H1 (cell line): Measurements from ENCODE around the gene CEBPG. TPM values are rescaled to one million over a fixed set of nuclear protein-coding genes. Genes with fewer than 3 reads are reported as not detected.

Experiments
- CTCF ChIA-PET: fragments of 300-600 bp; sonication (Branson Sonifier 250); formaldehyde crosslinking; loops from one replicate; lab custom pipeline; 2021; ENCODE audit not compliant: partially characterized antibody; lab: Charles Lee
- POLR2A ChIA-PET: fragments of 300-600 bp; sonication (Branson Sonifier 250); formaldehyde crosslinking; loops from one replicate; lab custom pipeline; 2021; ENCODE audit warnings: inconsistent platforms; ENCODE audit not compliant: partially characterized antibody; lab: Charles Lee
- DNase-seq, 2 experiments: peaks; one replicate each; pipeline versions ENCODE4 v3.0.0 to v3.0.0-alpha.2; 2010 to 2022; ENCODE audit warnings: low spot score in 2 of 2, low read depth in 1 of 2, mixed read lengths in 1 of 2
- FAIRE-seq: peaks from 2 replicates; lab custom pipeline; 2011; peaks lifted over from hg19 to GRCh38; lab: Jason Lieb, UNC
- H2AFZ ChIP-seq: 2 replicates; pipeline ENCODE4 v1.8.1; 2012; ENCODE audit warnings: low read length, inconsistent platforms
- H2AK5ac ChIP-seq: 2 replicates; pipeline ENCODE4 v1.6.1; 2013; ENCODE audit warnings: low read depth, low read length
- H2BK120ac ChIP-seq: replicated peaks from 2 replicates; pipeline ENCODE3; 2013; ENCODE audit warnings: low read depth, low read length, inconsistent platforms
- H2BK12ac ChIP-seq: 2 replicates; pipeline ENCODE4 v1.6.1; 2013; ENCODE audit warnings: low read depth, low read length
- H2BK15ac ChIP-seq: 2 replicates; pipeline ENCODE4 v1.6.1; 2013; ENCODE audit warnings: low read length
- H2BK20ac ChIP-seq: 2 replicates; pipeline ENCODE4 v1.6.1; 2013; ENCODE audit warnings: low read length
- H2BK5ac ChIP-seq: 2 replicates; pipeline ENCODE4 v1.6.1; 2013; ENCODE audit warnings: low read depth, low read length
- H3K14ac ChIP-seq: 2 replicates; pipeline ENCODE4 v1.6.1; 2013; ENCODE audit warnings: inconsistent platforms; ENCODE audit not compliant: insufficient read length
- H3K18ac ChIP-seq: 2 replicates; pipeline ENCODE4 v1.6.1; 2013; ENCODE audit warnings: low read length; ENCODE audit errors: extremely low read depth
- H3K23ac ChIP-seq: 2 replicates; pipeline ENCODE4 v1.6.1; 2013; ENCODE audit warnings: inconsistent platforms; ENCODE audit not compliant: insufficient read length
- H3K23me2 ChIP-seq: 2 replicates; pipeline ENCODE4 v1.6.1; 2013; ENCODE audit warnings: low read depth, low read length
- H3K27ac ChIP-seq: 2 replicates; pipeline ENCODE4 v1.6.1; 2011; ENCODE audit warnings: low read depth, low read length, inconsistent platforms
- H3K27me3 ChIP-seq, 4 experiments: replicated peaks in 1 of 4; 1 replicate in 1 of 4; 2 replicates in 3 of 4; pipeline versions ENCODE4 v1.6.1 to v1.8.1; 2011 to 2013; ENCODE audit warnings: low read length in 3 of 4, mild to moderate bottlenecking in 3 of 4, inconsistent platforms in 2 of 4, mixed read lengths in 2 of 4, moderate library complexity in 1 of 4; ENCODE audit not compliant: control insufficient read depth in 3 of 4, insufficient read depth in 3 of 4; ENCODE audit errors: extremely low read depth in 1 of 4
- H3K36me3 ChIP-seq, 4 experiments: 2 replicates each; pipeline versions ENCODE4 v1.6.1 to v1.8.1; 2011 to 2013; ENCODE audit warnings: mild to moderate bottlenecking in 4 of 4, low read length in 3 of 4, moderate library complexity in 2 of 4, control low read depth in 1 of 4, inconsistent platforms in 1 of 4; ENCODE audit not compliant: insufficient read depth in 4 of 4, control insufficient read depth in 2 of 4
- H3K4ac ChIP-seq: replicated peaks from 2 replicates; pipeline ENCODE3; 2013; ENCODE audit warnings: low read length, low read depth, mixed read lengths, inconsistent platforms; ENCODE audit not compliant: insufficient read length
- H3K4me1 ChIP-seq, 4 experiments: replicated peaks in 1 of 4; 1 replicate in 1 of 4; 2 replicates in 3 of 4; pipeline versions ENCODE4 v1.6.1 to v1.8.1; 2011 to 2013; ENCODE audit warnings: low read length in 3 of 4, inconsistent platforms in 2 of 4, mixed read lengths in 1 of 4; ENCODE audit not compliant: insufficient read depth in 4 of 4, control insufficient read depth in 3 of 4
- H3K4me2 ChIP-seq, 2 experiments: 2 replicates each; pipeline versions ENCODE4 v1.6.1 to v1.8.1; 2011 to 2013; ENCODE audit warnings: low read depth in 2 of 2, low read length in 2 of 2, control low read depth in 1 of 2, inconsistent platforms in 1 of 2, mild to moderate bottlenecking in 1 of 2; ENCODE audit not compliant: insufficient read depth in 1 of 2
- H3K4me3 ChIP-seq, 4 experiments: fragments of 200-600, 300-600 bp in 1 of 4; sonication (generic), shearing (Covaris generic), sonication (Bioruptor Twin) in 1 of 4; 2 replicates each; pipeline versions ENCODE4 v1.5.1 to v1.8.1; 2011 to 2016; ENCODE audit warnings: low read length in 4 of 4, low read depth in 3 of 4, control low read depth in 2 of 4, inconsistent platforms in 2 of 4, mild to moderate bottlenecking in 2 of 4, mixed read lengths in 1 of 4, moderate library complexity in 1 of 4; ENCODE audit not compliant: insufficient read depth in 2 of 4; ENCODE audit errors: extremely low read depth in 1 of 4
- H3K56ac ChIP-seq: replicated peaks from 2 replicates; pipeline ENCODE3; 2013; ENCODE audit warnings: low read depth, mild to moderate bottlenecking, mixed read lengths, low read length, inconsistent platforms; ENCODE audit not compliant: insufficient read length
- H3K79me1 ChIP-seq: 2 replicates; pipeline ENCODE4 v1.6.1; 2013; ENCODE audit warnings: low read depth, low read length, control low read depth
- H3K79me2 ChIP-seq, 2 experiments: 2 replicates each; pipeline versions ENCODE4 v1.6.1 to v1.8.1; 2012 to 2013; ENCODE audit warnings: low read length in 2 of 2, mild to moderate bottlenecking in 2 of 2, inconsistent platforms in 1 of 2; ENCODE audit not compliant: insufficient read depth in 2 of 2, control insufficient read depth in 1 of 2
- H3K9ac ChIP-seq, 4 experiments: replicated peaks in 1 of 4; 1 replicate in 1 of 4; 2 replicates in 3 of 4; pipeline versions ENCODE4 v1.6.1 to v1.8.1; 2011 to 2013; ENCODE audit warnings: low read depth in 3 of 4, low read length in 3 of 4, control low read depth in 2 of 4, mild to moderate bottlenecking in 2 of 4, moderate library complexity in 2 of 4, inconsistent platforms in 1 of 4; ENCODE audit errors: extremely low read depth in 1 of 4
- H3K9me3 ChIP-seq, 2 experiments: 2 replicates each; pipeline versions ENCODE4 v1.6.1 to v1.8.1; 2012 to 2013; ENCODE audit warnings: mild to moderate bottlenecking in 2 of 2, moderate library complexity in 2 of 2, control low read depth in 1 of 2, inconsistent platforms in 1 of 2, low read depth in 1 of 2, low read length in 1 of 2, mixed read lengths in 1 of 2; ENCODE audit not compliant: insufficient read depth in 2 of 2
- H4K20me1 ChIP-seq, 2 experiments: replicated peaks in 1 of 2; 2 replicates each; pipeline versions ENCODE3 to v1.8.1; 2011 to 2013; ENCODE audit warnings: inconsistent platforms in 2 of 2, low read length in 2 of 2, mild to moderate bottlenecking in 1 of 2; ENCODE audit not compliant: insufficient read depth in 2 of 2, control insufficient read depth in 1 of 2
- H4K5ac ChIP-seq: 2 replicates; pipeline ENCODE4 v1.6.1; 2013; ENCODE audit warnings: low read length, low read depth, mixed read lengths, inconsistent platforms; ENCODE audit not compliant: insufficient read length
- H4K8ac ChIP-seq: 2 replicates; pipeline ENCODE4 v1.8.0; 2013; ENCODE audit warnings: mild to moderate bottlenecking, moderate library complexity, low read length, inconsistent platforms; ENCODE audit not compliant: insufficient read depth; ENCODE audit errors: extremely low read depth
- H4K91ac ChIP-seq: replicated peaks from 2 replicates; pipeline ENCODE3; 2013; ENCODE audit warnings: low read length, mixed read lengths, inconsistent platforms; ENCODE audit not compliant: insufficient read length
- KDM1A ChIP-seq: fragments of 200-600, 300-600 bp; sonication (generic); IDR thresholded peaks from 2 replicates; pipeline ENCODE4 v1.7.1; 2016; ENCODE audit warnings: mild to moderate bottlenecking, low read length, borderline replicate concordance
- ZNF274 ChIP-seq: IDR thresholded peaks from 2 replicates; pipeline ENCODE4 v1.7.0; 2012; ENCODE audit warnings: low read length, borderline replicate concordance; ENCODE audit errors: extremely low read depth
- WGBS, 2 experiments: shearing (Covaris generic) in 1 of 2; methylation state at CpG; one replicate each; pipeline versions ENCODE4 v1.1.6 to v1.1.7; 2013 to 2015; ENCODE audit warnings: low lambda C conversion rate in 2 of 2, mixed read lengths in 2 of 2, inconsistent platforms in 1 of 2, low coverage in 1 of 2, missing lambda C conversion rate in 1 of 2; ENCODE audit not compliant: insufficient replicate concordance in 2 of 2, insufficient coverage in 1 of 2, insufficient read length in 1 of 2; ENCODE audit errors: extremely low coverage in 1 of 2, missing lambda C conversion rate in 1 of 2; 5-methylcytosine and 5-hydroxymethylcytosine counted together
- polyA plus RNA-seq, 7 experiments: library from polyadenylated mRNA; depleted of rRNA in 3 of 7; stranded (reverse) in 5 of 7; unstranded in 2 of 7; fragments of >200 nt in 5 of 7; fragments of 200-250 nt in 2 of 7; gene quantifications; 1 replicate in 5 of 7; 2 replicates in 1 of 7; 4 replicates in 1 of 7; pipeline versions ENCODE4 v1.2.1 to v1.2.3, GENCODE V29; 2011 to 2013; ENCODE audit warnings: missing spikeins in 2 of 7, mixed read lengths in 2 of 7
- total RNA-seq: library from RNA; stranded (reverse); fragmentation: NEBNext Ultra II Directional; extraction: Animal tissue kit (Norgen Biotek cat#: 25700); gene quantifications from 2 replicates; pipeline ENCODE4 v1.2.1, GENCODE V29; 2021

Gene CEBPG
- total and polyA plus RNA-seq, 2 of the 8 experiments (the other 6 are each of a cell fraction or from before 2014, with no cell fraction given), result 12.3 to 35.4 TPM

DNA sequence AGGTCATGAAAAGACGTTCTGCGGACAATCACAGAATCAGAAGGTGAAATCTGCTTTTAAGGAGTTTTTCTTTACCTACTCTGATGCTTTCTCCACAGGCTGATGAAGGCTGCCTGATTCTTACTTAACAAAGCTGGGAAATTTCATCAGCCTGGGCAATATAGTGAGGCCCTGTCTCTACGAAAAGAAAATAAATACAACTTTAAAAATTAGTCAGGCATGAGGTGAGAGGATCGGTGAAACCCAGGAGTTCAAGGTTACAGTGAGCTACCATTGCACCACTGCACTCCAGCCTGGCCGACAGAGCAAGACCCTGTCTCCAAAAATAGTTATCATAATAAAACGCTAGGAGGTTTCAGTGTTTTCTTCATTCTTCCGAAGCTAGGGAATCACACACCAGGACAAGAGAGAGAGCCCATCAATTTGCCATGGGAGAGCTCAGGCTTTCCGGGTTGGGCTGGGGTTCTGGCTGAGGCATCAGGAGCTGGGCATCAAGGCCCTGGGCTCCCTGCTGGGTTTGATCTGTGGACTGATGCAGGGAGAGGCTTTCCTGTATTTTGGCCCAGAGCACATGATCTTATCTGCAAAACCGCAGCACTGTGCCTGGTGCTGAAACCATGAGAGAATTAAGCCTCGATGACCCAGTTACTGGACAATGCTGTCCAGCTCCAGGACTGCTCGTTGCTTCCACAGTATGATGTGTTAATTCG lies 25.1 kb upstream of the CEBPG start:
- DNase-seq (no peak), FAIRE-seq (no peak)
- no peak overlapping the region for H4K5ac ChIP-seq
- no peak overlapping the region for H3K4me3 ChIP-seq
- no peaks in the 10 kb centered on the region for H3K79me1 ChIP-seq
- no peak overlapping the region for H3K18ac ChIP-seq
- no peak overlapping the region for H3K27ac ChIP-seq
- H3K9ac ChIP-seq, result no peak overlapping the region
- no peak overlapping the region for H3K4ac ChIP-seq
- H2BK120ac ChIP-seq, result no peak overlapping the region
- no peak overlapping the region for H2BK5ac ChIP-seq
- H3K27me3 ChIP-seq, result 0 out of 7 replicates have a peak, but pooled peaks cover 0 to 3% (median 0%) of the 10 kb centered on the region in 4 experiments
- H3K79me2 ChIP-seq, result no peaks in the 10 kb centered on the region
- POLR2A ChIA-PET, result interaction anchor here (1.5 to 1.6 kb wide), 2 partner anchors 25 to 46 kb away, joined by 3 to 8 read pairs; partner anchors contain the start of genes CEBPA and CEBPG
- no peak overlapping the region for H2AK5ac ChIP-seq
- 89% methylated on average over 12 of the region's 12 CpGs; no CpG with 5 or more reads in 1 of the 2 experiments for WGBS, 2 experiments
- no peak overlapping the region for H3K14ac ChIP-seq
- H4K20me1 ChIP-seq, result no peaks in the 10 kb centered on the region
- H3K23me2 ChIP-seq, result no peaks in the 10 kb centered on the region; the same call in 1 of the 2 replicates
- no peaks in the 10 kb centered on the region for H3K9me3 ChIP-seq
- no peak overlapping the region for H3K56ac ChIP-seq
- H3K23ac ChIP-seq, result no peak overlapping the region
- H4K91ac ChIP-seq, result no peak overlapping the region
- no peak overlapping the region for H3K4me2 ChIP-seq
- CTCF ChIA-PET, result interaction anchor here (0.6 to 1.4 kb wide), 4 partner anchors 10 to 647 kb away, joined by 3 to 4 read pairs (median 4); no protein-coding TSS in a partner anchor
- no peak overlapping the region for H2BK12ac ChIP-seq
- H2AFZ ChIP-seq, result no peak overlapping the region
- H2BK20ac ChIP-seq, result no peak overlapping the region
- H2BK15ac ChIP-seq, result no peak overlapping the region
- H4K8ac ChIP-seq, result no peak overlapping the region; the same call in none of the 2 replicates
- H3K36me3 ChIP-seq, result no peaks in the 10 kb centered on the region
- no peaks in the 10 kb centered on the region; a peak in 1 of 7 replicates for H3K4me1 ChIP-seq
- TF ChIP-seq ZNF274 (no peak), KDM1A (no peak)
